Omental fat pad (tissue), 4 donors: ENCODE measurements around the gene MAGEF1. TPM values are rescaled to one million over a fixed set of nuclear protein-coding genes. Genes with fewer than 3 reads are reported as not detected.
A peak's percentile ranks its signal among the peaks of the same experiment; 100 is the strongest.

Source experiments
- ATAC-seq: fragments of 150-250 bp; one replicate; pipeline ENCODE4 v1.9.1; 2016; ENCODE audit warnings: mild to moderate bottlenecking, moderate library complexity; ENCODE audit not compliant: low FRiP score
- DNase-seq: peaks from one replicate; pipeline ENCODE4 v3.0.0-alpha.2; 2019; ENCODE audit warnings: low spot score
- total RNA-seq, 4 donors: library from RNA; depleted of rRNA; stranded (reverse); fragments of >200 nt; gene quantifications; one replicate each; pipeline ENCODE4 v1.1.0, GENCODE V29; 2016
- TF ChIP-seq, protein P1 (sequence below), 3 donors: fragments of 450-650 bp; IDR thresholded peaks; one replicate each; pipeline ENCODE4 v1.5.1; 2016 to 2017; ENCODE audit warnings: antibody characterized with exemption in 3 of 3, mild to moderate bottlenecking in 3 of 3, moderate library complexity in 2 of 3

MAGEF1 gene, protein sequence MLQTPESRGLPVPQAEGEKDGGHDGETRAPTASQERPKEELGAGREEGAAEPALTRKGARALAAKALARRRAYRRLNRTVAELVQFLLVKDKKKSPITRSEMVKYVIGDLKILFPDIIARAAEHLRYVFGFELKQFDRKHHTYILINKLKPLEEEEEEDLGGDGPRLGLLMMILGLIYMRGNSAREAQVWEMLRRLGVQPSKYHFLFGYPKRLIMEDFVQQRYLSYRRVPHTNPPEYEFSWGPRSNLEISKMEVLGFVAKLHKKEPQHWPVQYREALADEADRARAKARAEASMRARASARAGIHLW
- 10 to 100 TPM in 3 of 4 donors, 1 to 10 TPM in 1; 9.8 to 23.1 (median 18.2) TPM for total RNA-seq

DNA sequence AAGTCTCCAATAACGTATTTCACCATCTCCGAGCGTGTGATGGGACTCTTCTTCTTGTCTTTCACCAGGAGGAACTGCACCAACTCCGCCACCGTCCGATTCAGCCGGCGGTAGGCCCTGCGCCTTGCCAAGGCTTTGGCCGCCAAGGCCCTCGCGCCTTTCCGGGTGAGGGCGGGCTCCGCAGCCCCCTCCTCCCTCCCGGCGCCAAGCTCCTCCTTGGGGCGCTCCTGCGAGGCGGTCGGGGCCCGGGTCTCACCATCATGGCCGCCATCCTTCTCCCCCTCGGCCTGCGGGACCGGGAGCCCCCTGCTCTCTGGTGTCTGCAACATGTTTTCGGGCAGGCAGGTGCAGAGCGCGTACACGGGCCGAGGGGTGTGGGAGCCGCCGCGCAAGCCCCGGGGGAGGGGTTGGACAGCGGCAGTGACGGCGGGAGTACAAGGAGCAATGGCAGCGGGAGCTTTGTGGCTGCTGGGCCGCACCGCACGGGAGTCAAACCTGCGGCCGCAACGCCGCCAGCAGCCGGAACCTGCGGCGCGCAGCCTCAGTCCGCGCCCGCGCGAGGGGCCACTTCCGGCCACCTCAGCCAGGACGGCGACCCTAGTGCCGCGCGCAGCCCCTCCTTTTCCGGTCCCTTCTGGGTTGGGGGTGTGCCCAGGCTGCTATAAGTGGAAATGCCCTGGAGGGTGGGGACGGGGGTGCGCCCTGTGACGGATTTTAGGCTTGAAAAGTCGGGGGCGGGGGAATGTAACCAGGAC is at the start of gene MAGEF1:
TSS of gene MAGEF1 (minus strand) at position 572 of the 755 bp plus-strand sequence. CDS start at position 329, 243 bp downstream.
- peak; percentile 66 for DNase-seq
- peak; percentile 83 for ATAC-seq
- TF ChIP-seq, protein P1, sequence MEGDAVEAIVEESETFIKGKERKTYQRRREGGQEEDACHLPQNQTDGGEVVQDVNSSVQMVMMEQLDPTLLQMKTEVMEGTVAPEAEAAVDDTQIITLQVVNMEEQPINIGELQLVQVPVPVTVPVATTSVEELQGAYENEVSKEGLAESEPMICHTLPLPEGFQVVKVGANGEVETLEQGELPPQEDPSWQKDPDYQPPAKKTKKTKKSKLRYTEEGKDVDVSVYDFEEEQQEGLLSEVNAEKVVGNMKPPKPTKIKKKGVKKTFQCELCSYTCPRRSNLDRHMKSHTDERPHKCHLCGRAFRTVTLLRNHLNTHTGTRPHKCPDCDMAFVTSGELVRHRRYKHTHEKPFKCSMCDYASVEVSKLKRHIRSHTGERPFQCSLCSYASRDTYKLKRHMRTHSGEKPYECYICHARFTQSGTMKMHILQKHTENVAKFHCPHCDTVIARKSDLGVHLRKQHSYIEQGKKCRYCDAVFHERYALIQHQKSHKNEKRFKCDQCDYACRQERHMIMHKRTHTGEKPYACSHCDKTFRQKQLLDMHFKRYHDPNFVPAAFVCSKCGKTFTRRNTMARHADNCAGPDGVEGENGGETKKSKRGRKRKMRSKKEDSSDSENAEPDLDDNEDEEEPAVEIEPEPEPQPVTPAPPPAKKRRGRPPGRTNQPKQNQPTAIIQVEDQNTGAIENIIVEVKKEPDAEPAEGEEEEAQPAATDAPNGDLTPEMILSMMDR (IDR thresholded peaks at IDR 0.05): no peak

DNA sequence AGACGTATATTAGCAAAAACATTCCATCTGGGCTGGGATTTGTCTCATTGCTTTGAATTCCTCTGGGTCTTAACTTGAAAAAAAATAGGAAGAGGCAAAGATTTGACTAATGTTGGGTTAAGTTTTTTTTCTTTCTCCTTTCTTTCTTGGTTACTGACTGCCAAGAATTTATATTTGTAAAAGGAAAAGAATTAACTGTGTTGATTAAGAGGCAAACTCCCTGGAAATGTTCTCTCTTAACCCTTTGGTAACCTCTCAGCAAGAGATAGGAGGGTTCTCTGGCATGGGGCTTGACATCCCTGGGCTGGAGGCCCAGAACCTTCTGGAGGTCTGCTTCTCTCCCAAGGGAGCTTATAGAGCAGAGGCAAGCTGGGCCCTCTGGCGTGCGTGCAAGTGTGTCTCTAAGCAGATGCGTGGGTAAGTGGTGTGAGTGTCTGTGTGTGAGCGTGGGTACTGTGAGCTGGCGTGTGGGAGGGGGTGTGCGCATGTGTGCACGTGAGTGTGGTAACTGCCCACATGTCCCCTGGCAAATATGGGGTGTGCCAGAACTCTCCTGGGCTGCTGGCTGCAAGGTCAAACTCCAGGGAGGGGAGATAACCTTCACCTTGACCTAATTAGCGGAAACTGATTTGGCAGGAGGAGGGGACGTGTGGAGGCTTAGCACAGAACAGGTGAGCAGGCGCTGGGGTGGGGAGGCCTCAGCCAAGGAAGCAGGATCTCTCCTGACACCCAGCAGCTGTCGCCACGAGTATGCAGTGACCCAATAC is 49.4 kb upstream of the MAGEF1 start:
- TF ChIP-seq, protein P1 (IDR thresholded peaks at IDR 0.05): no peak
- peak; percentile 63 for ATAC-seq
- DNase-seq: no peak

DNA sequence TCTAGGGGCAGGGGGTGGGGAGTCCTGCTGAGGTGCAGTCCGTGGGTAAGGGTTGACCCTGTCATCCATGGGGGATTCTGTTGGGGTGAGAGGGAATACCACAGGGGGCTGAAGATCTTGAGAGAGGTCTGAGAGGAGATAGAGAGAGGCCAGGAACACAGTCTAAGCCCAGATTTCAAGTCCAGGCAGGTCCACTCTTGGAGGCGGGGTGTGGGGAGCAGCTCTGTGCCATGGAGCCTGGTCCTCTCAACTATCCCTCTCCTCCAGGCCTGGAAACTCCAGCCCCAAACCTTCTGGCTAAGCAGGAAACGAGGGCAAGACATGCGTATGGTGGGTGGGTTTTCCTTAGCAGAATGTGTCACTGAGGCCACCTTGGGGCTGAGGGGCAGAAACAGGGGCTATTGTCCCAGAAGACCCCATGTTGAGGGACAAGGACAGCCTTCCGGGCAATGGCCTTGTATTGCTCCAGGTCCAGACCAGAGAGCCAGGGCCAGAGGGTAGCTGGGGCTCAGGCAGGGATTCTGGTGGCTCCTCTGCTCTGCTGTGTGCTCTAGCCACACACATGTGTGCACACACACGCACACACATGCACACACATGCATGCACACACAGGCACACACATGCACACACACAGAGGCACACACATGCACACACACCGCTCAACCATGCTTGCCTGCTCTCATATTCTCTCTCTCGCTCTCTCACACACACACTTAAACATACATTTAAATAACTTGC is 48.6 kb upstream of the MAGEF1 start:
- DNase-seq: no peak
- TF ChIP-seq, protein P1 (IDR thresholded peaks at IDR 0.05): no peak
- ATAC-seq: no peak

DNA sequence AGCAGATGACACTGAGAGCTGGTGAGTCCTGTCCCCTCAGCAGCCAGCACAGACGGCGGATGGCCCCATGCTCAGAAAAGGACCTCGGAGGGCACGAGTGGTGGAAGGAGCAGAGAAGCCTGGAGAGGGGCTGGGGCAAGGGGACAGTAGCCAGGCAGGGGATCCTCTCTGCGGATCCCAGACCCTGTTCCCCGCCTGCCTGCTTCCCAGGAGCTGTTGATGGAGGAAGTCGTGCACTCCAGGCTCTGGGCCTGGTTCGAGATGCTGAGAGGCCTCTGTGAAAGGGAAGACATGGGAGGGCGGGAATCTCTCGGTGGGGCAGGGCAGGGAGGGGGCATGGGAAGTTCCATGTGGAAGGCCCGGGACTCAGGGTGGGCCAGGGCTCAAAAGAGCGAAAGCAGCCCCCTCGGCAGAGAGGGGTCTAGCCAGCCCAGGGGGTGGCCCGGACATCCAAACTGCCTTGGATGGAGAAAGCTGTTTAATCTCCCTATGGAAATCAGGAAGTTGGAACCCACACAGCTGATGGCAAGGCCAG is 47.9 kb upstream of the MAGEF1 start:
- ATAC-seq (no peak), DNase-seq (no peak)
- TF ChIP-seq, protein P1 (IDR thresholded peaks at IDR 0.05): no peak

DNA sequence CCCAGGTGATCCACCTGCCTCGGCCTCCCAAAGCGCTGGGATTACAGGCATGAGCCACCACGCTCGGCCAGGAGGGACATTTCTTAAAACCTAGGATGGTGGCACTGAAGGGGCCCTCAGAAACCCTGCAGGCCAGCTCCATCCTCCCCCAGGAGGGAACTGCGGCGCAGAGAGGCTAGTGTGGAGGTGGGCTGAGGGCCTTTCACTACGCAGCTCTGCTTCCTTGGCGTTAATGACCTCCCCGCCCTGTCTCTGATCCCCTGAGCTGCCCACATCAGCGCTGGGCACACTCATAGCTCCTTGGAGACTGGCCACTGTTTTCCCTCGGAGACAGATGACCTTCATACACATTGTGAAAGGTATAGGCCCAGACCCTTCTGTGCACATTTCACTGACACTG is 46.2 kb upstream of the MAGEF1 start:
- ATAC-seq (no peak), DNase-seq (no peak)
- TF ChIP-seq, protein P1 (IDR thresholded peaks at IDR 0.05): no peak

DNA sequence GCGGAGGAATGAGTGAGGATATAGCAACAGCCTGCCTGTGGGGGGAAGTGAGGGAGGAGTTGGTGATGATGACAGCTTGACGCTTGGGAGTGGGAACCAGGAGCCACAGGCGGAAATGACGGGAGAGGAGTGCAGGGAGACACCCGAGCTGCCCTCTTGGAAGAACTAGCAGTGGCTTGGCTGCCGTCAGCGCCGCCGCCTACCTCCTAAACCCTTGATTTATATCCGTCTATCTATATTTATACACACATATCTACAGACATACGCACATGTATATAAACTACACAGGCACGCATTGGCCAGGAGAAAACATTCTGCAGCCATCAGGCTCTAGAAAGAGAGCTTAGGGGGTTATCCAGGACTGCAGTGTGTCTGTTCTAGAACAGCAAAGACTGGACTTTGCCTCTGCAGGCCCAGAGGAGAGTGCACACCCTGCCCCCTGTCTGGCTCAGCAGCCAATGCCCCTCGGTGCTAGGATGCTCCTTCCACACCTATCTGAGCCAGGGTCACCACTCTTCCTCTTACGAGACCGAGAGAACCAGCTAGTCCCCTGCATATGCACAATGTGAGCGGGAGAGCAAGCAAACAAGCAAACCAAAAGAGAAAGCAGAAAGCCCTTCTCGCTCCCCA is 45.3 kb upstream of the MAGEF1 start:
- TF ChIP-seq, protein P1 (IDR thresholded peaks at IDR 0.05): no peak
- DNase-seq (no peak), ATAC-seq (peak; percentile 78)
